Large intestine (tissue), 3 donors: Measurements from ENCODE around the gene DISP3. TPM values are rescaled to one million over a fixed set of nuclear protein-coding genes. Genes with fewer than 3 reads are reported as not detected.

ENCODE experiments used
- DNase-seq, 2 donors: peaks; one replicate each; pipeline versions ENCODE4 v3.0.0 to v3.0.0-alpha.2; 2013
- H3K27ac ChIP-seq: one replicate; pipeline ENCODE4 v1.5.1; 2013; ENCODE audit warnings: low read length
- H3K27me3 ChIP-seq: 2 replicates; pipeline ENCODE4 v1.6.1; 2013; ENCODE audit warnings: low read length; ENCODE audit not compliant: control insufficient read depth, insufficient read depth
- H3K36me3 ChIP-seq: 2 replicates; pipeline ENCODE4 v1.6.1; 2013; ENCODE audit warnings: low read length; ENCODE audit not compliant: control insufficient read depth, insufficient read depth
- H3K4me1 ChIP-seq: one replicate; pipeline ENCODE4 v1.6.1; 2013; ENCODE audit warnings: low read length; ENCODE audit not compliant: control insufficient read depth, insufficient read depth
- H3K4me3 ChIP-seq: one replicate; pipeline ENCODE4 v1.5.1; 2013; ENCODE audit warnings: low read length
- H3K9me3 ChIP-seq: one replicate; pipeline ENCODE4 v1.6.1; 2013; ENCODE audit warnings: mild to moderate bottlenecking, low read depth, low read length, moderate library complexity; ENCODE audit not compliant: control insufficient read depth
- WGBS: methylation state at CpG from one replicate; pipeline ENCODE4 v1.1.5; 2013; ENCODE audit warnings: low lambda C conversion rate; ENCODE audit not compliant: insufficient coverage; 5-methylcytosine and 5-hydroxymethylcytosine counted together
- polyA plus RNA-seq: library from polyadenylated mRNA; unstranded; fragments of 120-200 nt; gene quantifications from one replicate; pipeline ENCODE4 v1.2.1, GENCODE V29; 2013

Gene DISP3
- polyA plus RNA-seq, 1 donor, result 0.76 TPM

DNA sequence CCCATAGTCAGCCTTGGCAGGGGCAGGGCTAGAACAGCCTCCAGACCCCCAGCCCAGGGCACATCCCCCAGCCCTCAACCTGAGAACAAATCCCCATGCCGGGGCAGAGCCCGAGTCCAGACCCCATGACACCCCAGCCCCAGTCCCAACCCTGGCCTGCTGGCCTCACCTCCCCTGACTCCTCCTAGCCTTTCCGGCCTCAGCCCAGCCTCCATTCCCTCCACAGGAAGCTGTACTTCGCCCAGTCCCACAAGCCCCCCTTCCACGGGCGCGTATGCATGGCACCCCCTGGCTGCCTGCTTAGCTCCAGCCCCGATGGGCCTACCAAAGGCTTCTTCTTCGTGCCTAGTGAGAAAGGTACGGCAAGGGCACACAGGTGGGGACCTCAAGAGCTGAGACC lies 50.4 kb downstream of the DISP3 start:
- DNase-seq, result no peak
- no CpG with 5 or more reads among the region's 10 CpGs for WGBS

GRCh38 chr1:11529763-11530730 lies 51.1 kb downstream of the DISP3 start:
- Histone ChIP-seq H3K9me3 (no peaks in the 10 kb centered on the region), H3K27ac (no peak overlapping the region), H3K36me3 (no peaks in the 10 kb centered on the region), H3K4me3 (no peak overlapping the region), H3K4me1 (no peaks in the 10 kb centered on the region), H3K27me3 (no peaks in the 10 kb centered on the region)
- no CpG with 5 or more reads among the region's 34 CpGs for WGBS
- no peak for DNase-seq

More for the DNA sequence above, 50.4 kb downstream of the DISP3 start:
- no peaks in the 10 kb centered on the region for H3K9me3 ChIP-seq
- H3K36me3 ChIP-seq, result no peaks in the 10 kb centered on the region
- no peak overlapping the region for H3K27ac ChIP-seq
- H3K27me3 ChIP-seq, result no peaks in the 10 kb centered on the region
- H3K4me3 ChIP-seq, result no peak overlapping the region
- H3K4me1 ChIP-seq, result no peaks in the 10 kb centered on the region

- Histone ChIP-seq H3K4me1 (no peaks in the 10 kb centered on the region), H3K4me3 (no peak overlapping the region), H3K9me3 (no peaks in the 10 kb centered on the region), H3K36me3 (no peaks in the 10 kb centered on the region), H3K27me3 (no peaks in the 10 kb centered on the region), H3K27ac (no peak overlapping the region)
- DNase-seq, result no peak
- no CpG with 5 or more reads among the region's 15 CpGs for WGBS
These were observed 51.9 kb downstream of the DISP3 start for GRCh38 chr1:11530731-11531311.

DNA sequence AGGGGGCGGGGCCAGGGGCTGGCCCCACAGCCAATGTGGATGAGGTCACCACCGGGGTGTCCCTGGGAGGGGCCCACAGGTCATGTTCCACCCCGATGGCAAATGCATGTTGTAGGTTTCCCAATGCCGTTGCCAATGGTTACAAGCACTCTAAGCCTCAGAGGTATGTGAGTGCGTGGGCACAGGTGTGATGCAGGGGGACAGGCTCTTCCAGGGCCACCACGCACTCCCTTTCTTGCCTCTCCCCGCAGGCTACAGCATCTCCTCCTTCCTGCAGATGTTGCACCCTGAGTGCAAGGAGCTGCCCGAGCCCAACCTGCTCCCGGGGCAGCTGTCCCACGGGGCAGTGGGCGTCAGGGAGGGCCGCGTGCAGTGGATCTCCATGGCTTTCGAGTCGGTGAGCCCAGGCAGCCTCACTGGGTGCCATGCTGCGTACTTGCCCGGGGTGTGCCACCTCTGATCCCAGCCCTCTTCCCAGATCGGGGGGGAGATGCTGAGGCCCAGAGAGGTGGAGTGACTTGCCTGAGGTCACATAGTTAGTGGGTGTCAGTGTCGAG lies 52.4 kb downstream of the DISP3 start:
- Histone ChIP-seq H3K36me3 (no peaks in the 10 kb centered on the region), H3K27ac (no peak overlapping the region), H3K4me3 (no peak overlapping the region), H3K9me3 (no peaks in the 10 kb centered on the region), H3K27me3 (no peaks in the 10 kb centered on the region), H3K4me1 (no peaks in the 10 kb centered on the region)
- WGBS, result no CpG with 5 or more reads among the region's 19 CpGs
- no peak for DNase-seq

DNA sequence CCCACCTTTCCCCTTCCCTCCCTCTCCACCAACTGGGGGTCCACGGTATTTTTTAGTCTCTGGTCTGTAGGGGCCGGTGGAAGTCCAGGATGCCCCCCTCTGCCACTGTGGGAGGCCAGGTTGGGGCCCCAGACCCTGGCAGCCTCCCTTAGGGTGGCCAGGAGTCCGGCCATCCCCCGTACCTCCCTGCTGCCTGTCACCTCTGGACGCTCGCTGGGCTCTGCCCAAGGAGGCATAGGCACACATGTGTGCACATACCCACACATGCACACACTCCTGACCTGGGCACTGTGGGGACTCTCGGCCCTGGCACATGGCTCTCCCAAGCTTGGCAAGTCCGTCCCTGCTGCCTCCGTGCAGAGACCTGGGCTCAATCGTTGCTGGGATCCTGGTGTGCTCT lies 53.0 kb downstream of the DISP3 start:
- H3K4me3 ChIP-seq, result no peak overlapping the region
- WGBS, result no CpG with 5 or more reads among the region's 10 CpGs

GRCh38 chr1:11533790-11534787 lies 55.1 kb downstream of the DISP3 start:
- H3K27ac ChIP-seq, result no peak overlapping the region
- H3K9me3 ChIP-seq, result no peaks in the 10 kb centered on the region
- DNase-seq, result no peak
- H3K4me1 ChIP-seq, result no peaks in the 10 kb centered on the region
- WGBS, result no CpG with 5 or more reads among the region's 21 CpGs
- H3K36me3 ChIP-seq, result no peaks in the 10 kb centered on the region
- no peaks in the 10 kb centered on the region for H3K27me3 ChIP-seq
- H3K4me3 ChIP-seq, result no peak overlapping the region

More for the DNA sequence above, 53.0 kb downstream of the DISP3 start:
- Histone ChIP-seq H3K4me1 (no peaks in the 10 kb centered on the region), H3K36me3 (no peaks in the 10 kb centered on the region), H3K27ac (no peak overlapping the region), H3K27me3 (no peaks in the 10 kb centered on the region), H3K9me3 (no peaks in the 10 kb centered on the region)
- no peak for DNase-seq

GRCh38 chr1:11534846-11535245 lies 55.9 kb downstream of the DISP3 start:
- Histone ChIP-seq H3K27me3 (no peaks in the 10 kb centered on the region), H3K4me3 (no peak overlapping the region), H3K9me3 (no peaks in the 10 kb centered on the region), H3K27ac (no peak overlapping the region), H3K36me3 (no peaks in the 10 kb centered on the region), H3K4me1 (no peaks in the 10 kb centered on the region)
- no CpG with 5 or more reads among the region's 17 CpGs for WGBS
- no peak for DNase-seq

DNA sequence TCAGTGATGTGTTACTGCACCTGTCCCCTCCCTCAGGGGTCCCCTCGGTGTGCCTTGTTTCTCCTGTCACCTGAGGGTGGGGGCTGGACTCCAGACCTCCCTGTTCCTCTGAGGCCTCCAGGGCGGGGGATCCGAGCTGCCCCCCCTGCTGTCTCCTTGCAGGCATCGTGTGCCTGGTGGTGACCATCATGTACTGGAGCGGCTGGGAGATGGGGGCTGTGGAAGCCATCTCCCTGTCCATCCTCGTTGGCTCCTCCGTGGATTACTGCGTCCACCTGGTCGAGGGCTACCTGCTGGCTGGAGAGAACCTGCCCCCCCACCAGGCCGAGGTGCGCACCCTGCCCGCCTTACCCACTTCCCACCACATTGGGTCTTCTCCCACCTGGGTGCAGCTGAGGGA lies 56.4 kb downstream of the DISP3 start:
- Histone ChIP-seq H3K36me3 (no peaks in the 10 kb centered on the region), H3K27ac (no peak overlapping the region), H3K4me3 (no peak overlapping the region), H3K4me1 (no peaks in the 10 kb centered on the region), H3K27me3 (no peaks in the 10 kb centered on the region), H3K9me3 (no peaks in the 10 kb centered on the region)
- WGBS, result no CpG with 5 or more reads among the region's 12 CpGs
- DNase-seq, result no peak

DNA sequence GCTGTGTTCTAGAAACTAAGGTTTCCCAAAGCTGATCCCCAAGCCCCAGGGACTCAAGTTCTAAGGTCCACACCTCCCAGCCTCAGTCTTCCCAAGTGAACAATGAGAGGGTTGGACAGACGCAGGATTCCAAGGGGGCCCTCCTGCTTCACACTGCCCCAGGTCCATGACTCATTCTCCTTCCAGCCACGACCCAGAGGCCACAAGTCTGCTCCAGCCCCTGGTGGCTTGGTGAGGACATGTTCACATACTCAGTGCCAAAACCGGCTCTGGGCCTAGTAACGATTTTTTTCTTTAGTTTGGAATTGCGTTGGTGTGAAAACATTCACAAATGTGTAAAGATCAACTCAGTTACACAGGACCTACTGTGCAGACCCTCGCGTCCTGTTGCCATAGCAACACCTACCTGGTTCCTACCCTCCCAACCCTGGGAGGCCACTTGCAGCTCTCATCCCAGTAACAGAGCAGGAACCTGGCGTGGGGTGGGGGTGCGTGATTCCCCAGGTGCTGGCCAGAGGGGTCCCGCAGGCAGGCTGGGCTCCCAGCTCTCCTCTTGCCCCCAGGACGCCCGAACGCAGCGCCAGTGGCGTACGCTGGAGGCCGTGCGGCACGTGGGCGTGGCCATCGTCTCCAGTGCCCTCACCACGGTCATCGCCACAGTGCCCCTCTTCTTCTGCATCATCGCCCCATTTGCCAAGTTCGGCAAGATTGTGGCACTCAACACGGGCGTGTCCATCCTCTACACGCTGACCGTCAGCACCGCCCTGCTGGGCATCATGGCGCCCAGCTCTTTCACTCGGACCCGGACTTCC lies 57.0 kb downstream of the DISP3 start:
- Histone ChIP-seq H3K36me3 (no peaks in the 10 kb centered on the region), H3K4me1 (no peaks in the 10 kb centered on the region), H3K27ac (no peak overlapping the region), H3K4me3 (no peak overlapping the region), H3K9me3 (no peaks in the 10 kb centered on the region), H3K27me3 (no peaks in the 10 kb centered on the region)
- no peak for DNase-seq
- WGBS, result 100% methylated on average over 1 of the region's 33 CpGs
